IMR-90 (cell line): ENCODE measurements around the gene HIPK3. TPM values are rescaled to one million over a fixed set of nuclear protein-coding genes. Genes with fewer than 3 reads are reported as not detected.

Experiments
- ATAC-seq: fragments of 200-7000 bp; cut with Tn5 transposase; 2 replicates; pipeline ENCODE4 v1.9.1; 2020; ENCODE audit warnings: low read depth, mild to moderate bottlenecking, moderate library complexity
- BruUV-seq: library from RNA; stranded (reverse); fragments of 400-500 nt; replicated peaks from 2 replicates; lab custom pipeline; 2021; lab: Mats Ljungman, UMichigan
- CTCF ChIA-PET: fragments of 300-600 bp; formaldehyde crosslinking; extraction: SDS; loops from one replicate; lab custom pipeline; 2021; ENCODE audit warnings: antibody characterized with exemption; lab: Yijun Ruan, JAX
- POLR2A ChIA-PET: fragments of 300-600 bp; sonication (Branson Sonifier 250); formaldehyde crosslinking; loops from one replicate; lab custom pipeline; 2022; ENCODE audit warnings: antibody characterized with exemption; ENCODE audit not compliant: unreplicated experiment; lab: Charles Lee
- DNase-seq: peaks from one replicate; pipeline ENCODE4 v3.0.0; 2013
- H2AFZ ChIP-seq: replicated peaks from 2 replicates; pipeline ENCODE3; 2013; ENCODE audit warnings: low read length, mild to moderate bottlenecking; ENCODE audit not compliant: poor library complexity
- H2AK5ac ChIP-seq: 2 replicates; pipeline ENCODE4 v1.6.1; 2013; ENCODE audit warnings: low read depth, low read length, inconsistent platforms
- H2AK9ac ChIP-seq: replicated peaks from 2 replicates; pipeline ENCODE3; 2013; ENCODE audit warnings: mild to moderate bottlenecking, low read depth, low read length, moderate library complexity; ENCODE audit not compliant: poor library complexity
- H2BK120ac ChIP-seq: 2 replicates; pipeline ENCODE4 v1.6.1; 2013; ENCODE audit warnings: low read depth, low read length, inconsistent platforms
- H2BK15ac ChIP-seq: 3 replicates; pipeline ENCODE4 v1.6.1; 2013; ENCODE audit warnings: low read depth, low read length, inconsistent platforms
- H2BK20ac ChIP-seq: 2 replicates; pipeline ENCODE4 v1.6.1; 2013; ENCODE audit warnings: low read depth, mild to moderate bottlenecking, inconsistent platforms, low read length, moderate library complexity
- H2BK5ac ChIP-seq: 2 replicates; pipeline ENCODE4 v1.6.1; 2013; ENCODE audit warnings: mild to moderate bottlenecking, low read depth, low read length, inconsistent platforms; ENCODE audit not compliant: poor library complexity, severe bottlenecking
- H3K14ac ChIP-seq: replicated peaks from 2 replicates; pipeline ENCODE4 v1.6.1; 2013; ENCODE audit warnings: low read depth, low read length, inconsistent platforms
- H3K18ac ChIP-seq: 2 replicates; pipeline ENCODE4 v1.6.1; 2013; ENCODE audit warnings: low read depth, low read length, control low read depth
- H3K23ac ChIP-seq: 2 replicates; pipeline ENCODE4 v1.6.1; 2013; ENCODE audit warnings: low read depth, low read length, inconsistent platforms
- H3K27ac ChIP-seq: 2 replicates; pipeline ENCODE4 v1.5.1; 2013; ENCODE audit warnings: mild to moderate bottlenecking, control low read depth, low read length; ENCODE audit not compliant: insufficient read depth
- H3K27me3 ChIP-seq: 2 replicates; pipeline ENCODE4 v1.6.1; 2013; ENCODE audit warnings: low read length; ENCODE audit not compliant: control insufficient read depth, insufficient read depth
- H3K36me3 ChIP-seq: 2 replicates; pipeline ENCODE4 v1.6.1; 2013; ENCODE audit warnings: low read length, mixed read lengths; ENCODE audit not compliant: control insufficient read depth, insufficient read depth
- H3K4ac ChIP-seq: 2 replicates; pipeline ENCODE4 v1.6.1; 2013; ENCODE audit warnings: low read depth, low read length, inconsistent platforms
- H3K4me1 ChIP-seq: 2 replicates; pipeline ENCODE4 v1.6.1; 2013; ENCODE audit warnings: low read length, mixed read lengths; ENCODE audit not compliant: control insufficient read depth, insufficient read depth
- H3K4me2 ChIP-seq: 2 replicates; pipeline ENCODE4 v1.6.1; 2013; ENCODE audit warnings: low read depth, mild to moderate bottlenecking, control low read depth, low read length, moderate library complexity
- H3K4me3 ChIP-seq: 2 replicates; pipeline ENCODE4 v1.5.1; 2013; ENCODE audit warnings: low read depth, mild to moderate bottlenecking, control low read depth, low read length, moderate library complexity; ENCODE audit not compliant: insufficient read depth
- H3K56ac ChIP-seq: 2 replicates; pipeline ENCODE4 v1.6.1; 2013; ENCODE audit warnings: low read length, inconsistent platforms; ENCODE audit not compliant: insufficient read depth; ENCODE audit errors: extremely low read depth
- H3K79me1 ChIP-seq, 2 experiments: 2 replicates each; pipeline ENCODE4 v1.6.1; 2013; ENCODE audit warnings: low read length in 2 of 2, inconsistent platforms in 1 of 2, low read depth in 1 of 2
- H3K9ac ChIP-seq: 2 replicates; pipeline ENCODE4 v1.6.1; 2013; ENCODE audit warnings: low read depth, low read length, control low read depth
- H3K9me1 ChIP-seq: 2 replicates; pipeline ENCODE4 v1.6.1; 2013; ENCODE audit warnings: low read length, inconsistent platforms; ENCODE audit not compliant: insufficient read depth
- H3K9me3 ChIP-seq: 2 replicates; pipeline ENCODE4 v1.6.1; 2013; ENCODE audit warnings: low read length; ENCODE audit not compliant: control insufficient read depth, insufficient read depth
- H4K20me1 ChIP-seq: 2 replicates; pipeline ENCODE4 v1.6.1; 2013; ENCODE audit warnings: low read length, inconsistent platforms; ENCODE audit not compliant: insufficient read depth
- H4K5ac ChIP-seq: 2 replicates; pipeline ENCODE4 v1.6.1; 2013; ENCODE audit warnings: mild to moderate bottlenecking, low read depth, low read length, control low read depth
- H4K8ac ChIP-seq, 2 experiments: 2 replicates each; pipeline ENCODE4 v1.6.1; 2013; ENCODE audit warnings: low read depth in 2 of 2, low read length in 2 of 2, control low read depth in 1 of 2, inconsistent platforms in 1 of 2
- H4K91ac ChIP-seq: 2 replicates; pipeline ENCODE4 v1.6.1; 2013; ENCODE audit warnings: low read depth, low read length, inconsistent platforms; ENCODE audit not compliant: insufficient read depth
- BHLHE40 ChIP-seq: fragments of 150-350 bp; IDR thresholded peaks from 2 replicates; pipeline ENCODE4 v1.6.1; 2016; ENCODE audit warnings: mild to moderate bottlenecking, low read depth, low read length
- CEBPB ChIP-seq: IDR thresholded peaks from 2 replicates; pipeline ENCODE4 v1.6.1; 2012; ENCODE audit warnings: low read depth, low read length, improper control_type of control experiment
- CHD1 ChIP-seq: IDR thresholded peaks from 2 replicates; pipeline ENCODE4 v1.6.1; 2012; ENCODE audit warnings: low read depth, low read length, improper control_type of control experiment
- FOS ChIP-seq: fragments of 150-350 bp; IDR thresholded peaks from 2 replicates; pipeline ENCODE4 v1.6.1; 2016; ENCODE audit warnings: low read depth, low read length
- MAZ ChIP-seq: IDR thresholded peaks from 2 replicates; pipeline ENCODE4 v1.6.1; 2012; ENCODE audit warnings: low read depth, mild to moderate bottlenecking, low read length, improper control_type of control experiment, moderate library complexity, borderline replicate concordance
- MXI1 ChIP-seq: IDR thresholded peaks from 2 replicates; pipeline ENCODE4 v1.6.1; 2012; ENCODE audit warnings: low read depth, mild to moderate bottlenecking, low read length, moderate library complexity, borderline replicate concordance
- NFE2L2 ChIP-seq: fragments of 150-350 bp; IDR thresholded peaks from 2 replicates; pipeline ENCODE4 v1.6.1; 2016; ENCODE audit warnings: low read depth, mild to moderate bottlenecking, low read length
- POLR2A ChIP-seq: IDR thresholded peaks from 2 replicates; pipeline ENCODE4 v1.6.1; 2012; ENCODE audit warnings: mild to moderate bottlenecking, low read depth, low read length
- RAD21 ChIP-seq: IDR thresholded peaks from 2 replicates; pipeline ENCODE4 v1.6.1; 2012; ENCODE audit warnings: low read length, improper control_type of control experiment
- RCOR1 ChIP-seq: IDR thresholded peaks from 2 replicates; pipeline ENCODE4 v1.6.1; 2012; ENCODE audit warnings: mild to moderate bottlenecking, low read length, improper control_type of control experiment; ENCODE audit not compliant: insufficient replicate concordance
- RFX5 ChIP-seq: IDR thresholded peaks from 2 replicates; pipeline ENCODE4 v1.8.0; 2012; ENCODE audit warnings: low read depth, mild to moderate bottlenecking, low read length, moderate library complexity
- SMC3 ChIP-seq: fragments of 150-350 bp; IDR thresholded peaks from 2 replicates; pipeline ENCODE4 v1.6.1; 2016; ENCODE audit warnings: low read depth, mild to moderate bottlenecking, antibody characterized with exemption, low read length, moderate library complexity
- WGBS, 2 experiments: methylation state at CpG; one replicate each; pipeline versions ENCODE4 v1.1.5 to v1.1.7; 2013; ENCODE audit warnings: missing lambda C conversion rate in 2 of 2; ENCODE audit not compliant: insufficient read length in 1 of 2; ENCODE audit errors: extremely low coverage in 2 of 2; 5-methylcytosine and 5-hydroxymethylcytosine counted together
- dilution Hi-C: fragments of 300-500 bp; cut with HindIII; formaldehyde crosslinking; loops from one replicate; pipeline ENCODE4 v1.14.3; 2018; ENCODE audit warnings: low sequenced_read_pairs; ENCODE audit not compliant: unreplicated experiment
- in situ Hi-C: fragments of 300-500 bp; cut with MboI; formaldehyde crosslinking; loops from 3 replicates; pipeline ENCODE4 v1.14.3; 2019; ENCODE audit warnings: low sequenced_read_pairs, inconsistent platforms, mixed read lengths
- intact Hi-C: fragments of 100-400 bp; cut with micrococcal nuclease; formaldehyde crosslinking; loops from 2 replicates; pipeline ENCODE4 v1.10.0; 2022
- polyA plus RNA-seq, 3 experiments: library from polyadenylated mRNA; depleted of rRNA; stranded (reverse); fragments of >200 nt; gene quantifications; 2 replicates each; pipeline ENCODE4 v1.2.3, GENCODE V29; 2012; ENCODE audit warnings: low replicate concordance in 1 of 3
- total RNA-seq: library from RNA; depleted of rRNA; stranded (reverse); fragments of >200 nt; gene quantifications from 2 replicates; pipeline ENCODE4 v1.2.3, GENCODE V29; 2012
- TF ChIP-seq, protein P1 (sequence below): conservative IDR thresholded peaks from 2 replicates; pipeline ENCODE4 v1.5.1; 2012; ENCODE audit warnings: mild to moderate bottlenecking, low read depth, low read length, improper control_type of control experiment
- TF ChIP-seq, protein P2 (sequence below): fragments of 150-350 bp; IDR thresholded peaks from 2 replicates; pipeline ENCODE4 v1.6.1; 2017; ENCODE audit warnings: mild to moderate bottlenecking, antibody characterized with exemption, low read length, low read depth
- TF ChIP-seq, protein P3 (sequence below): fragments of 150-350 bp; IDR thresholded peaks from 2 replicates; pipeline ENCODE4 v1.6.1; 2016; ENCODE audit warnings: low read depth, mild to moderate bottlenecking, low read length, moderate library complexity, borderline replicate concordance

Gene HIPK3
- total and polyA plus RNA-seq, 2 of the 4 experiments (the other 2 are of a cell fraction), result 8.3 to 103 TPM

DNA sequence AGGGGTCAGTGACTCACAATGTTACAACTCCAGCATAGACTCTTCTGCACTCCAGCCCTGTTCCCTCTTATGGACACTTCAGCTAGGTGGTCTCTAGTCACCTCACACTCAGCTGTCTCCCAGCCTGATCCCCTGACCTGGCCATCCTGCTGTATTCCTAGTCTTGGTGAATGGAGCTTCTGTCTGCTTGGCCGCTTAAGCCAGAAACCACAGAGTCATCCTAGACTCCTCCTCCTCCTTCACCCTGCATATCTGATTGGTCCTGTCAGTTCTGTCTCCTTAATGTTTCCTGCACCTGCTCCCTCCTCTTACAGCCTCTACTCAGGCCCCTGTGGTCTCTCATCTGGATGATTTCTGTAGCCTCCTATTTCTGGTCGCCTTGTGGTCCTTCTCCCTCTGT lies 144.9 kb downstream of the HIPK3 start:
- dilution Hi-C loops (no loop called here), in situ Hi-C loops (no loop called here), intact Hi-C loops (no loop called here)
- no peak overlapping the region for H4K5ac ChIP-seq
- H3K4ac ChIP-seq, result no peak overlapping the region
- no peak overlapping the region for H4K8ac ChIP-seq
- CTCF ChIA-PET, result no interaction called here
- H3K27me3 ChIP-seq, result no peaks in the 10 kb centered on the region
- peaks cover 3 to 34% of the 10 kb centered on the region in 2 experiments; a peak in 3 of 4 replicates for H3K79me1 ChIP-seq
- no peaks in the 10 kb centered on the region for H3K9me3 ChIP-seq
- no peaks in the 10 kb centered on the region for H3K4me1 ChIP-seq
- H3K56ac ChIP-seq, result no peak overlapping the region
- POLR2A ChIA-PET, result no interaction called here
- H3K27ac ChIP-seq, result no peak overlapping the region
- no peak overlapping the region for H2BK5ac ChIP-seq
- H2AK9ac ChIP-seq, result no peak overlapping the region
- H3K4me3 ChIP-seq, result no peak overlapping the region
- no peak overlapping the region for H3K23ac ChIP-seq
- H3K9ac ChIP-seq, result no peak overlapping the region
- no peak overlapping the region for H2BK20ac ChIP-seq
- H2AK5ac ChIP-seq, result no peak overlapping the region
- H2BK120ac ChIP-seq, result no peak overlapping the region
- H2AFZ ChIP-seq, result no peak overlapping the region
- H3K9me1 ChIP-seq, result peaks cover 8% of the 10 kb centered on the region
- H2BK15ac ChIP-seq, result no peak overlapping the region
- TF ChIP-seq, protein P1, sequence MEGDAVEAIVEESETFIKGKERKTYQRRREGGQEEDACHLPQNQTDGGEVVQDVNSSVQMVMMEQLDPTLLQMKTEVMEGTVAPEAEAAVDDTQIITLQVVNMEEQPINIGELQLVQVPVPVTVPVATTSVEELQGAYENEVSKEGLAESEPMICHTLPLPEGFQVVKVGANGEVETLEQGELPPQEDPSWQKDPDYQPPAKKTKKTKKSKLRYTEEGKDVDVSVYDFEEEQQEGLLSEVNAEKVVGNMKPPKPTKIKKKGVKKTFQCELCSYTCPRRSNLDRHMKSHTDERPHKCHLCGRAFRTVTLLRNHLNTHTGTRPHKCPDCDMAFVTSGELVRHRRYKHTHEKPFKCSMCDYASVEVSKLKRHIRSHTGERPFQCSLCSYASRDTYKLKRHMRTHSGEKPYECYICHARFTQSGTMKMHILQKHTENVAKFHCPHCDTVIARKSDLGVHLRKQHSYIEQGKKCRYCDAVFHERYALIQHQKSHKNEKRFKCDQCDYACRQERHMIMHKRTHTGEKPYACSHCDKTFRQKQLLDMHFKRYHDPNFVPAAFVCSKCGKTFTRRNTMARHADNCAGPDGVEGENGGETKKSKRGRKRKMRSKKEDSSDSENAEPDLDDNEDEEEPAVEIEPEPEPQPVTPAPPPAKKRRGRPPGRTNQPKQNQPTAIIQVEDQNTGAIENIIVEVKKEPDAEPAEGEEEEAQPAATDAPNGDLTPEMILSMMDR, result no peak
- TF ChIP-seq RAD21, result no peak
- TF ChIP-seq CEBPB, result no peak
- TF ChIP-seq, protein P2, sequence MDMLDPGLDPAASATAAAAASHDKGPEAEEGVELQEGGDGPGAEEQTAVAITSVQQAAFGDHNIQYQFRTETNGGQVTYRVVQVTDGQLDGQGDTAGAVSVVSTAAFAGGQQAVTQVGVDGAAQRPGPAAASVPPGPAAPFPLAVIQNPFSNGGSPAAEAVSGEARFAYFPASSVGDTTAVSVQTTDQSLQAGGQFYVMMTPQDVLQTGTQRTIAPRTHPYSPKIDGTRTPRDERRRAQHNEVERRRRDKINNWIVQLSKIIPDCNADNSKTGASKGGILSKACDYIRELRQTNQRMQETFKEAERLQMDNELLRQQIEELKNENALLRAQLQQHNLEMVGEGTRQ, result no peak
- TF ChIP-seq MAZ, result no peak
- no peak for TF ChIP-seq NFE2L2
- TF ChIP-seq MXI1, result no peak
- TF ChIP-seq RCOR1, result no peak
- TF ChIP-seq POLR2A, result no peak
- TF ChIP-seq, protein P3, sequence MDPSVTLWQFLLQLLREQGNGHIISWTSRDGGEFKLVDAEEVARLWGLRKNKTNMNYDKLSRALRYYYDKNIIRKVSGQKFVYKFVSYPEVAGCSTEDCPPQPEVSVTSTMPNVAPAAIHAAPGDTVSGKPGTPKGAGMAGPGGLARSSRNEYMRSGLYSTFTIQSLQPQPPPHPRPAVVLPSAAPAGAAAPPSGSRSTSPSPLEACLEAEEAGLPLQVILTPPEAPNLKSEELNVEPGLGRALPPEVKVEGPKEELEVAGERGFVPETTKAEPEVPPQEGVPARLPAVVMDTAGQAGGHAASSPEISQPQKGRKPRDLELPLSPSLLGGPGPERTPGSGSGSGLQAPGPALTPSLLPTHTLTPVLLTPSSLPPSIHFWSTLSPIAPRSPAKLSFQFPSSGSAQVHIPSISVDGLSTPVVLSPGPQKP, result no peak
- TF ChIP-seq SMC3, result no peak
- no peak for TF ChIP-seq CHD1
- no peak for TF ChIP-seq RFX5
- TF ChIP-seq FOS, result no peak
- TF ChIP-seq BHLHE40, result no peak
- 88% methylated on average over 1 of the region's 2 CpGs; no CpG with 5 or more reads in 1 of the 2 experiments for WGBS, 2 experiments
- H3K14ac ChIP-seq, result no peak overlapping the region
- H3K36me3 ChIP-seq, result no peaks in the 10 kb centered on the region
- H4K20me1 ChIP-seq, result no peaks in the 10 kb centered on the region
- H3K18ac ChIP-seq, result no peak overlapping the region
- BruUV-seq, result no TSS peak
- no peak overlapping the region for H3K4me2 ChIP-seq
- DNase-seq (no peak), ATAC-seq (no peak)
- no peak overlapping the region for H4K91ac ChIP-seq
